Astrocyte (in vitro differentiated cells and primary cell): ENCODE data around the gene RASIP1.

ENCODE experiments used
- CTCF ChIP-seq: IDR thresholded peaks from 2 replicates; pipeline ENCODE4 v1.5.1; 2011; ENCODE audit warnings: low read depth, mild to moderate bottlenecking, inconsistent platforms, low read length, moderate library complexity; ENCODE audit not compliant: insufficient read depth
- EZH2 ChIP-seq: IDR thresholded peaks from 2 replicates; pipeline ENCODE4 v1.6.1; 2012; ENCODE audit warnings: mild to moderate bottlenecking, low read length, inconsistent platforms; ENCODE audit not compliant: insufficient read depth

- TF ChIP-seq CTCF (no peak), EZH2 (no peak)
These were observed 37.1 kb downstream of the RASIP1 start for GRCh38 chr19:48703316-48703715.
